ENCODE data around the gene NTM.
A peak's percentile ranks its signal among the peaks of the same experiment; 100 is the strongest.

Gene NTM

GRCh38 chr11:131934006-131934405 lies 563.6 kb downstream of the NTM start:
- TF ChIP-seq, protein P1, sequence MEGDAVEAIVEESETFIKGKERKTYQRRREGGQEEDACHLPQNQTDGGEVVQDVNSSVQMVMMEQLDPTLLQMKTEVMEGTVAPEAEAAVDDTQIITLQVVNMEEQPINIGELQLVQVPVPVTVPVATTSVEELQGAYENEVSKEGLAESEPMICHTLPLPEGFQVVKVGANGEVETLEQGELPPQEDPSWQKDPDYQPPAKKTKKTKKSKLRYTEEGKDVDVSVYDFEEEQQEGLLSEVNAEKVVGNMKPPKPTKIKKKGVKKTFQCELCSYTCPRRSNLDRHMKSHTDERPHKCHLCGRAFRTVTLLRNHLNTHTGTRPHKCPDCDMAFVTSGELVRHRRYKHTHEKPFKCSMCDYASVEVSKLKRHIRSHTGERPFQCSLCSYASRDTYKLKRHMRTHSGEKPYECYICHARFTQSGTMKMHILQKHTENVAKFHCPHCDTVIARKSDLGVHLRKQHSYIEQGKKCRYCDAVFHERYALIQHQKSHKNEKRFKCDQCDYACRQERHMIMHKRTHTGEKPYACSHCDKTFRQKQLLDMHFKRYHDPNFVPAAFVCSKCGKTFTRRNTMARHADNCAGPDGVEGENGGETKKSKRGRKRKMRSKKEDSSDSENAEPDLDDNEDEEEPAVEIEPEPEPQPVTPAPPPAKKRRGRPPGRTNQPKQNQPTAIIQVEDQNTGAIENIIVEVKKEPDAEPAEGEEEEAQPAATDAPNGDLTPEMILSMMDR (IDR thresholded peaks at IDR 0.05; ENCODE audit: insufficient read depth, low read depth, low read length, missing control alignments), result no peak
- DNase-seq (ENCODE audit: low read depth), result no peak

GRCh38 chr11:131938351-131938751 lies 567.9 kb downstream of the NTM start:
- no peak overlapping the region for H3K4me3 ChIP-seq (ENCODE audit: low read depth, low read length)
- DNase-seq (ENCODE audit: low read depth), result peak; percentile 37
- TF ChIP-seq, protein P1 (IDR thresholded peaks at IDR 0.05; ENCODE audit: insufficient read depth, low read depth, low read length, missing control alignments), result no peak

More at GRCh38 chr11:131934006-131934405, 563.6 kb downstream of the NTM start:
- no peak overlapping the region for H3K4me3 ChIP-seq (ENCODE audit: low read depth, low read length)

GRCh38 chr11:131940126-131940525 lies 569.7 kb downstream of the NTM start:
- DNase-seq (ENCODE audit: low read depth), result no peak
- TF ChIP-seq, protein P1 (IDR thresholded peaks at IDR 0.05; ENCODE audit: insufficient read depth, low read depth, low read length, missing control alignments), result no peak

GRCh38 chr11:131942878-131943277 lies 572.5 kb downstream of the NTM start:
- TF ChIP-seq, protein P1 (IDR thresholded peaks at IDR 0.05; ENCODE audit: insufficient read depth, low read depth, low read length, missing control alignments), result no peak
- H3K4me3 ChIP-seq (ENCODE audit: low read depth, low read length), result no peak overlapping the region
- no peak for DNase-seq (ENCODE audit: low read depth)

More at GRCh38 chr11:131940126-131940525, 569.7 kb downstream of the NTM start:
- no peak overlapping the region for H3K4me3 ChIP-seq (ENCODE audit: low read depth, low read length)

DNA sequence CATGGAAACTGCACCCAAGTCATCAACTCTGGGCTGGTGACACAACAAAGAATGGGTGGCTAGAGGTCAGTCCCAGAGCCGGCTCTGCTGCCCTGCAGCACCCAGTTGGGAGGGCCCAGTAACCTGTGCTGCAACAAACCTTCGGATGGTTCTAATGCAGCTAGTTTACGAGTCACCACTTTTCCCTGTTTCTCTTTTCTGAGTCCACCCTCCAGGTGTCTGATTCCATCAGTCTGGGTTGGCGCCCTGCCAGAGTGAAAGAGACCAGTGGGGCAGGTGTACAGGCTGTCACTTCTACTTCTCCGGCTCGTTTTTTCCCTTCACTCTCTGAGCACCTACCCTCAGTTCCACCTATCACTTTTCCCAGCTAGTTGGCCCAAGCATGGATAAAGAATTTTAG lies 572.9 kb downstream of the NTM start:
- DNase-seq (ENCODE audit: low read depth), result no peak
- H3K4me3 ChIP-seq (ENCODE audit: low read depth, low read length), result no peak overlapping the region
- TF ChIP-seq, protein P1 (IDR thresholded peaks at IDR 0.05; ENCODE audit: insufficient read depth, low read depth, low read length, missing control alignments), result no peak

- TF ChIP-seq, protein P1 (IDR thresholded peaks at IDR 0.05; ENCODE audit: insufficient read depth, low read depth, low read length, missing control alignments), result no peak
- H3K4me3 ChIP-seq (ENCODE audit: low read depth, low read length), result no peak overlapping the region
- DNase-seq (ENCODE audit: low read depth), result no peak
Measured at GRCh38 chr11:131944736-131945135, 574.3 kb downstream of the NTM start.

- DNase-seq (ENCODE audit: low read depth), result no peak
- H3K4me3 ChIP-seq (ENCODE audit: low read depth, low read length), result no peak overlapping the region
- TF ChIP-seq, protein P1 (IDR thresholded peaks at IDR 0.05; ENCODE audit: insufficient read depth, low read depth, low read length, missing control alignments), result no peak
Measured at GRCh38 chr11:131945706-131946105, 575.3 kb downstream of the NTM start.

Data from GM12865 (cell line).